Measurements from ENCODE around the gene PHF20.
"Not testable (repeated sequence)": the region's sequence is repeated elsewhere in the genome, so short reads cannot be mapped to it uniquely, and the experiment has no call there.

PHF20 gene

GRCh38 chr20:35887393-35888064 is 115.7 kb downstream of the PHF20 start:
- Histone ChIP-seq H3K9ac (ENCODE audit: low read length in 2 of 2) (no peak overlapping the region), H3K9me3 (ENCODE audit: control insufficient read depth in 2 of 2, low read length in 2 of 2) (no peaks in the 10 kb centered on the region), H3K27me3 (ENCODE audit: control insufficient read depth in 1 of 2, insufficient read depth in 2 of 2, low read length in 2 of 2) (no peaks in the 10 kb centered on the region), H3K4me1 (ENCODE audit: control insufficient read depth, insufficient read depth, low read length) (peaks cover 16% of the 10 kb centered on the region), H3K4me3 (ENCODE audit: low read length in 2 of 2) (no peak overlapping the region), H3K27ac (ENCODE audit: low read length) (peak overlapping the region; percentile 46), H3K36me3 (ENCODE audit: control insufficient read depth in 2 of 2, insufficient read depth in 2 of 2, low read length in 2 of 2) (no peaks in the 10 kb centered on the region)

DNA sequence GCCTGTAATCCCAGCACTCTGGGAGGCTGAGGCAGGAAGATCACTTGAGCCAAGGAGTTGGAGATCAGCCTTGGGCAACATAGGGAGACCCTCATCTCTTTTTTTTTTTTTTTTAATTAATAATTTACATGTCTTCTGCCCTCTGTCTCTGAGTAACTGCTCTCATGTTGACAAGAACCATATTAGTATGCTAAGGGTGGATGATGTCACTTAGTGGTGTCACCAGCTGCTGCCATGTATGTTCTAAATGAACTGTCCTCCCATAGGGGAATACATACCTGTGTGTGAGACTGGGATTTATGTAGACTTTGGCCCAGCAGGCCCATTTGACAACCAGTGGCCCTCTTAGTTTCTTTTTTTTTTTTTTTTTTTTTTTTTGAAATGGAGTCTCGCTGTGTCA is 116.8 kb downstream of the PHF20 start:
- no peak overlapping the region for H3K27ac ChIP-seq (ENCODE audit: low read length)

GRCh38 chr20:35891375-35891774 is 119.6 kb downstream of the PHF20 start:
- Histone ChIP-seq H3K9ac (ENCODE audit: low read length in 2 of 2) (no peak overlapping the region), H3K27ac (ENCODE audit: low read length) (no peak overlapping the region), H3K9me3 (ENCODE audit: control insufficient read depth in 2 of 2, low read length in 2 of 2) (no peaks in the 10 kb centered on the region), H3K4me3 (ENCODE audit: low read length in 2 of 2) (no peak overlapping the region), H3K4me1 (ENCODE audit: control insufficient read depth, insufficient read depth, low read length) (peaks cover 5% of the 10 kb centered on the region), H3K36me3 (ENCODE audit: control insufficient read depth in 2 of 2, insufficient read depth in 2 of 2, low read length in 2 of 2) (peaks cover 0 to 2% of the 10 kb centered on the region in 2 donors), H3K27me3 (ENCODE audit: control insufficient read depth in 1 of 2, insufficient read depth in 2 of 2, low read length in 2 of 2) (no peaks in the 10 kb centered on the region)

More for the DNA sequence above, 116.8 kb downstream of the PHF20 start:
- no peaks in the 10 kb centered on the region for H3K9me3 ChIP-seq (ENCODE audit: control insufficient read depth in 2 of 2, low read length in 2 of 2)
- H3K4me1 ChIP-seq (ENCODE audit: control insufficient read depth, insufficient read depth, low read length), result peaks cover 14% of the 10 kb centered on the region
- H3K36me3 ChIP-seq (ENCODE audit: control insufficient read depth in 2 of 2, insufficient read depth in 2 of 2, low read length in 2 of 2), result no peaks in the 10 kb centered on the region
- H3K9ac ChIP-seq (ENCODE audit: low read length in 2 of 2), result no peak overlapping the region
- no peaks in the 10 kb centered on the region for H3K27me3 ChIP-seq (ENCODE audit: control insufficient read depth in 1 of 2, insufficient read depth in 2 of 2, low read length in 2 of 2)
- no peak overlapping the region for H3K4me3 ChIP-seq (ENCODE audit: low read length in 2 of 2)

DNA sequence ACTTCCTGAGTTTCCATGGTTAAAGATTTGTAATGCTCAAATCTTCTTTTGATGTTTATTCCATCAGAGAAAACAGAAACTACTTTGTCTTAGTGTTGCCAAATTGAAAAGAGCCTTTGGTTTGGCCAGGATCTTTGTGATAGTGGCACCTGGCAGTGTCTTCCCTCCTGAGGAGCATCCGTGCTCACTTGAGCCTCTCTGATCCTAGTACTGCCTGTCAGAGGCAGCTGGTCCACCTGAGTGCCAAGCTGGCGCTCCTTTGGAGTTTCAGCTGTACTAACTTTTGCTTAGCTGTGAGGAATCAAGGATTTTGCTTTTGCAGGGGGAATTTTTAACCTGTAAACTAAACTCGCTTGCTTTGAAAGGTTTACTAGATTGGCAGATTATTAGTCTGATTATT is 121.1 kb downstream of the PHF20 start:
- no peaks in the 10 kb centered on the region for H3K4me1 ChIP-seq (ENCODE audit: control insufficient read depth, insufficient read depth, low read length)
- H3K36me3 ChIP-seq (ENCODE audit: control insufficient read depth in 2 of 2, insufficient read depth in 2 of 2, low read length in 2 of 2), result peaks cover 0 to 2% of the 10 kb centered on the region in 2 donors
- H3K9ac ChIP-seq (ENCODE audit: low read length in 2 of 2), result no peak overlapping the region
- H3K27me3 ChIP-seq (ENCODE audit: control insufficient read depth in 1 of 2, insufficient read depth in 2 of 2, low read length in 2 of 2), result no peaks in the 10 kb centered on the region
- no peak overlapping the region for H3K4me3 ChIP-seq (ENCODE audit: low read length in 2 of 2)
- H3K27ac ChIP-seq (ENCODE audit: low read length), result no peak overlapping the region
- H3K9me3 ChIP-seq (ENCODE audit: control insufficient read depth in 2 of 2, low read length in 2 of 2), result no peaks in the 10 kb centered on the region

GRCh38 chr20:35893942-35894341 is 122.1 kb downstream of the PHF20 start:
- H3K9ac ChIP-seq (ENCODE audit: low read length in 2 of 2), result no peak overlapping the region
- no peaks in the 10 kb centered on the region for H3K9me3 ChIP-seq (ENCODE audit: control insufficient read depth in 2 of 2, low read length in 2 of 2)
- no peak overlapping the region for H3K27ac ChIP-seq (ENCODE audit: low read length)
- H3K36me3 ChIP-seq (ENCODE audit: control insufficient read depth in 2 of 2, insufficient read depth in 2 of 2, low read length in 2 of 2), result peaks cover 0 to 2% of the 10 kb centered on the region in 2 donors
- H3K4me3 ChIP-seq (ENCODE audit: low read length in 2 of 2), result no peak overlapping the region
- no peaks in the 10 kb centered on the region for H3K4me1 ChIP-seq (ENCODE audit: control insufficient read depth, insufficient read depth, low read length)
- H3K27me3 ChIP-seq (ENCODE audit: control insufficient read depth in 1 of 2, insufficient read depth in 2 of 2, low read length in 2 of 2), result no peaks in the 10 kb centered on the region

DNA sequence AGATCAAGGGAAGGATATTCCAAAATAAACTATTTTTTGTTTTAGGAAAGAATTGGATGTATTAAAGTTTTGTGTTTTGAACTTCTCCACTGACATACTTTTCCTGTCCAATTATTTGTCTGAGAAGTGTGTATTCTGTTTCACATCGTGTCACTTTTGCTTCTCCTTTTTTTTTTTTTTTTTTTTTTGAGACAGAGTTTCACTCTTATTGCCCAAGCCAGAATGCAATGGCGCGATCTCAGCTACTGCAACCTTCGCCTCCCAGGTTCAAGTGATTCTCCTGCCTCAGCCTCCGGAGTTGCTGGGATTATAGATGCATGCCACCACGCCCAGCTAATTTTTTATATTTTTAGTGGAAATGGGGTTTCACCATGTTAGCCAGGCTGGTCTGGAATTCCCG is 123.7 kb downstream of the PHF20 start:
- H3K27me3 ChIP-seq (ENCODE audit: control insufficient read depth in 1 of 2, insufficient read depth in 2 of 2, low read length in 2 of 2); H3K9me3 ChIP-seq (ENCODE audit: control insufficient read depth in 2 of 2, low read length in 2 of 2); H3K4me1 ChIP-seq (ENCODE audit: control insufficient read depth, insufficient read depth, low read length); H3K27ac ChIP-seq (ENCODE audit: low read length); H3K4me3 ChIP-seq (ENCODE audit: low read length in 2 of 2); H3K9ac ChIP-seq (ENCODE audit: low read length in 2 of 2); H3K36me3 ChIP-seq (ENCODE audit: control insufficient read depth in 2 of 2, insufficient read depth in 2 of 2, low read length in 2 of 2): not testable (repeated sequence)

DNA sequence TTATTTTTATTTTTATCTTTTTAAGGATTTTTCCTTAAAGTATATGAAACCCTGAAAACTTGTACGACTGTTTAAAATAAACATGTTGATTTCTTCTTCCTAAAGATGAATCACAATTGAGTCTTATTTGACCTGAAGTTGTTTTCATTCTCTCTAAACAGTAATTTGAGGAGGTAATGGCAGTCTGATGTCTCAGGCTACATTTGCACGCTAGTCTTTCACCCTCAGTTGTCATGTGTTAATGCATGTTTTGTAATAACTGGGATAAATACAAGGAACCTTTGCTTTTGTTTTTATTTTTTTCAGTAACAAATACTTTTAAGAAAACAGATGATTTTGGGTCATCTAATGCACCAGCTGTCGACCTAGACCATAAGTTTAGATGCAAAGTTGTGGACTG is 127.2 kb downstream of the PHF20 start:
- H3K9ac ChIP-seq (ENCODE audit: low read length in 2 of 2), result no peak overlapping the region
- H3K27ac ChIP-seq (ENCODE audit: low read length), result no peak overlapping the region
- no peak overlapping the region for H3K4me3 ChIP-seq (ENCODE audit: low read length in 2 of 2)
- H3K36me3 ChIP-seq (ENCODE audit: control insufficient read depth in 2 of 2, insufficient read depth in 2 of 2, low read length in 2 of 2), result peaks cover 7 to 10% of the 10 kb centered on the region in 2 donors
- no peaks in the 10 kb centered on the region for H3K9me3 ChIP-seq (ENCODE audit: control insufficient read depth in 2 of 2, low read length in 2 of 2)
- no peaks in the 10 kb centered on the region for H3K27me3 ChIP-seq (ENCODE audit: control insufficient read depth in 1 of 2, insufficient read depth in 2 of 2, low read length in 2 of 2)
- H3K4me1 ChIP-seq (ENCODE audit: control insufficient read depth, insufficient read depth, low read length), result no peaks in the 10 kb centered on the region

GRCh38 chr20:35901230-35901629 is 129.4 kb downstream of the PHF20 start:
- not testable (repeated sequence) for H3K27me3 ChIP-seq (ENCODE audit: control insufficient read depth in 1 of 2, insufficient read depth in 2 of 2, low read length in 2 of 2); H3K27ac ChIP-seq (ENCODE audit: low read length); H3K4me1 ChIP-seq (ENCODE audit: control insufficient read depth, insufficient read depth, low read length); H3K9ac ChIP-seq (ENCODE audit: low read length in 2 of 2); H3K4me3 ChIP-seq (ENCODE audit: low read length in 2 of 2); H3K9me3 ChIP-seq (ENCODE audit: control insufficient read depth in 2 of 2, low read length in 2 of 2)
- peaks cover 7 to 11% of the 10 kb centered on the region in 2 donors for H3K36me3 ChIP-seq (ENCODE audit: control insufficient read depth in 2 of 2, insufficient read depth in 2 of 2, low read length in 2 of 2)

DNA sequence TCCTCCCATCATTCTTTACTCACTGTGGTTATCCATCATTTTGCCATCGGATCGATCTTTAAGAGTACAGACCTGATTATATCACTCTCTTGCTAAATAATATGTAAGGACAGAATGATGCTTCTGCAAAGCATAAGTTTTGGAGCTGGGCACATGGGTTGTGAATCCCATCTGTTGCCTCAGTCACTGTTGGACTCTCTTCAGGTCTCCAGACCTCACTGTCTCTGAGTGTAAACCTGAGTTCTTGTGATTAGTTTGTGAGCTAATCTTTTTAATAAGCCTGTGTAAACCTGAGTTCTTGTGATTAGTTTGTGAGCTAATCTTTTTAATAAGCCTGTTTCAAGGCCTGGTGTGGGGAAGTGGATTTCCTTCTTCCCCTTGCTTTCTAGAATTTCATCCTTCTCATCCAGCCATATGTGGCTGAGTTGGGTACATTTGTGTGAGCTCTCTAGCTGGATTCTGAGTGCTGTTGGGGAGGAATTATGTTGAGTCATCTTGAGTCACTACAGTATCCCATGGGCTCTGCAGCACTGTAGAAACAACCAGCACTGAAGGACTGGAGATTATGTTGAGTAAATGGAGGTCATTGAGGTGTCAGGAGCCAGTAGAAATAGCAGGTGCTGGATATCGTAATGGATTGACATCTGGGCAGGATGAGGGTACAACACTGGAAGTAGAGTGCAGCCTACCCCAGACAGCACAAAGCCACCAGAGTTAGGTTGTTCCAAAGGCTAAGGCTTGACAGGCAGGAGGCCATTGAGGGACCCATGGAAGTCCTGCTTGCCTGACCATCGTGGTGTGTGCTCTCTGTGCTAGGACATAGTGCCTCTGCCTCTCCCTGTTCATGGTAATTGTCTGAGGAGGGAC is 130.1 kb downstream of the PHF20 start:
- Histone ChIP-seq H3K36me3 (ENCODE audit: control insufficient read depth in 2 of 2, insufficient read depth in 2 of 2, low read length in 2 of 2) (peaks cover 7 to 11% of the 10 kb centered on the region in 2 donors), H3K27ac (ENCODE audit: low read length) (no peak overlapping the region), H3K27me3 (ENCODE audit: control insufficient read depth in 1 of 2, insufficient read depth in 2 of 2, low read length in 2 of 2) (no peaks in the 10 kb centered on the region), H3K9me3 (ENCODE audit: control insufficient read depth in 2 of 2, low read length in 2 of 2) (no peaks in the 10 kb centered on the region), H3K4me1 (ENCODE audit: control insufficient read depth, insufficient read depth, low read length) (no peaks in the 10 kb centered on the region), H3K9ac (ENCODE audit: low read length in 2 of 2) (no peak overlapping the region), H3K4me3 (ENCODE audit: low read length in 2 of 2) (no peak overlapping the region)

DNA sequence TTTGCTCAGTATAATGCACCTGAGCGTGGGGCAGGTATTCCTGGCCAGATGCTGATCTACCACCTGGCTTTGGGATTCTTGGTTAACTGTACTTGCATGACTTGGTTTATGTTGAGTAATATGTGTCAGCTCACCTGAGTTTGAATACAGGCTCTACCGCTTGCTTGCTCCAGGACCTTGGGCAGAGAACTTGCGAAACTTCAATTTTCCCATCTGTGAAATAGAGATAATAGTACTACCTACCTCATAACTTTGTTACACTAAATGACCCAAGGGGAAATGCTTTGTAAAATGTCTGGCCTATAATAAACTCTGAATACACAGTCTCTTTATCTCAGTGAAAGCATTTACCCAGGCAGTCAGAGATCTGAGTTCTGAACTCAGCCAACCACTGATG is 130.7 kb downstream of the PHF20 start:
- no peaks in the 10 kb centered on the region for H3K27me3 ChIP-seq (ENCODE audit: control insufficient read depth in 1 of 2, insufficient read depth in 2 of 2, low read length in 2 of 2)
- H3K9me3 ChIP-seq (ENCODE audit: control insufficient read depth in 2 of 2, low read length in 2 of 2), result no peaks in the 10 kb centered on the region
- H3K4me3 ChIP-seq (ENCODE audit: low read length in 2 of 2), result no peak overlapping the region
- H3K27ac ChIP-seq (ENCODE audit: low read length), result no peak overlapping the region
- H3K36me3 ChIP-seq (ENCODE audit: control insufficient read depth in 2 of 2, insufficient read depth in 2 of 2, low read length in 2 of 2), result peaks cover 7 to 14% of the 10 kb centered on the region in 2 donors
- no peak overlapping the region for H3K9ac ChIP-seq (ENCODE audit: low read length in 2 of 2)
- H3K4me1 ChIP-seq (ENCODE audit: control insufficient read depth, insufficient read depth, low read length), result no peaks in the 10 kb centered on the region

- Histone ChIP-seq H3K4me3 (ENCODE audit: low read length in 2 of 2) (no peak overlapping the region), H3K27me3 (ENCODE audit: control insufficient read depth in 1 of 2, insufficient read depth in 2 of 2, low read length in 2 of 2) (no peaks in the 10 kb centered on the region), H3K36me3 (ENCODE audit: control insufficient read depth in 2 of 2, insufficient read depth in 2 of 2, low read length in 2 of 2) (peaks cover 7 to 19% of the 10 kb centered on the region in 2 donors), H3K9ac (ENCODE audit: low read length in 2 of 2) (no peak overlapping the region), H3K4me1 (ENCODE audit: control insufficient read depth, insufficient read depth, low read length) (no peaks in the 10 kb centered on the region), H3K27ac (ENCODE audit: low read length) (no peak overlapping the region), H3K9me3 (ENCODE audit: control insufficient read depth in 2 of 2, low read length in 2 of 2) (no peaks in the 10 kb centered on the region)
Observed at GRCh38 chr20:35903843-35904242, 132.0 kb downstream of the PHF20 start.

Measured in stomach smooth muscle (tissue), 2 donors.